ENCODE measurements around the gene PTPRR.

PTPRR gene

DNA sequence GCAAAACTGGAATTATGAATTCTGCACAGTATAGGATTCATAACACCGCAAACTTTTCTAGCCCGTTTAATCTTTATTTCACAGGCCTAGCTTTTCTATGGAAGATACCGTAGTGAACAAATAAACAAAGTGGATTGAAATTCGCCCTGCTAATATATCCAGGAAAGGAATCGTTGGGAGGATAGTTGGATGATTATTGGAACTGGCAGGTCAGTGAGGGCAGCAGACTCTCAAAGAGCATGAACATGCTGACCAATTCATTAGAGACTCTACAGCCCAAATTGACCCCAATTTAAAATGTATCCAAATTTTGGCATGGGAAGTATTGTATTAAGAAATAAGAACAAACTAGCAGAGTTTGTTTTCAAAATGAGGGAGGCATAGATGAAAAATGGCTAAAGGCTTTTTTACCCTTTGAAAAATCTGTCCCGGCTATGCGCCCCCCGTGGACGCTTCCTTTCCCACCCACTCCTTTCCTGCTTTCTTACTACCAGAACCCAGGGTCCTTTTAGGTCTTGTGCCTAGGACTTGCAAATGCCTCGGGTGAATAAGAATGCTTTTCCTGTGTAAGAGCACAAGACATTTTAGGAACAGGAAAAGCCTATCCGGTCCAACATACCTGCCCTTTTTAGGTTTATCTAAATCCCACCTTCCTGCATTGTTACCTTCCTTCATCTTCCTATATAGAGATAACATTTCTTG lies 198.7 kb downstream of the PTPRR start:
- TF ChIP-seq ZNF70 (CRISPR knock-in tag; IDR thresholded peaks at IDR 0.05): no peak
- TF ChIP-seq, protein P1, sequence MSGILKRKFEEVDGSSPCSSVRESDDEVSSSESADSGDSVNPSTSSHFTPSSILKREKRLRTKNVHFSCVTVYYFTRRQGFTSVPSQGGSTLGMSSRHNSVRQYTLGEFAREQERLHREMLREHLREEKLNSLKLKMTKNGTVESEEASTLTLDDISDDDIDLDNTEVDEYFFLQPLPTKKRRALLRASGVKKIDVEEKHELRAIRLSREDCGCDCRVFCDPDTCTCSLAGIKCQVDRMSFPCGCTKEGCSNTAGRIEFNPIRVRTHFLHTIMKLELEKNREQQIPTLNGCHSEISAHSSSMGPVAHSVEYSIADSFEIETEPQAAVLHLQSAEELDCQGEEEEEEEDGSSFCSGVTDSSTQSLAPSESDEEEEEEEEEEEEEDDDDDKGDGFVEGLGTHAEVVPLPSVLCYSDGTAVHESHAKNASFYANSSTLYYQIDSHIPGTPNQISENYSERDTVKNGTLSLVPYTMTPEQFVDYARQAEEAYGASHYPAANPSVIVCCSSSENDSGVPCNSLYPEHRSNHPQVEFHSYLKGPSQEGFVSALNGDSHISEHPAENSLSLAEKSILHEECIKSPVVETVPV (CRISPR knock-in tag; IDR thresholded peaks at IDR 0.05): no peak
- TF ChIP-seq ARNTL (CRISPR knock-in tag; IDR thresholded peaks at IDR 0.05; ENCODE audit: borderline replicate concordance, low read depth): no peak
- no peak for TF ChIP-seq TCF4 (CRISPR knock-in tag; IDR thresholded peaks at IDR 0.05; ENCODE audit: borderline replicate concordance)
- TF ChIP-seq, protein P2, sequence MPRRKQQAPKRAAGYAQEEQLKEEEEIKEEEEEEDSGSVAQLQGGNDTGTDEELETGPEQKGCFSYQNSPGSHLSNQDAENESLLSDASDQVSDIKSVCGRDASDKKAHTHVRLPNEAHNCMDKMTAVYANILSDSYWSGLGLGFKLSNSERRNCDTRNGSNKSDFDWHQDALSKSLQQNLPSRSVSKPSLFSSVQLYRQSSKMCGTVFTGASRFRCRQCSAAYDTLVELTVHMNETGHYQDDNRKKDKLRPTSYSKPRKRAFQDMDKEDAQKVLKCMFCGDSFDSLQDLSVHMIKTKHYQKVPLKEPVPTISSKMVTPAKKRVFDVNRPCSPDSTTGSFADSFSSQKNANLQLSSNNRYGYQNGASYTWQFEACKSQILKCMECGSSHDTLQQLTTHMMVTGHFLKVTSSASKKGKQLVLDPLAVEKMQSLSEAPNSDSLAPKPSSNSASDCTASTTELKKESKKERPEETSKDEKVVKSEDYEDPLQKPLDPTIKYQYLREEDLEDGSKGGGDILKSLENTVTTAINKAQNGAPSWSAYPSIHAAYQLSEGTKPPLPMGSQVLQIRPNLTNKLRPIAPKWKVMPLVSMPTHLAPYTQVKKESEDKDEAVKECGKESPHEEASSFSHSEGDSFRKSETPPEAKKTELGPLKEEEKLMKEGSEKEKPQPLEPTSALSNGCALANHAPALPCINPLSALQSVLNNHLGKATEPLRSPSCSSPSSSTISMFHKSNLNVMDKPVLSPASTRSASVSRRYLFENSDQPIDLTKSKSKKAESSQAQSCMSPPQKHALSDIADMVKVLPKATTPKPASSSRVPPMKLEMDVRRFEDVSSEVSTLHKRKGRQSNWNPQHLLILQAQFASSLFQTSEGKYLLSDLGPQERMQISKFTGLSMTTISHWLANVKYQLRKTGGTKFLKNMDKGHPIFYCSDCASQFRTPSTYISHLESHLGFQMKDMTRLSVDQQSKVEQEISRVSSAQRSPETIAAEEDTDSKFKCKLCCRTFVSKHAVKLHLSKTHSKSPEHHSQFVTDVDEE (CRISPR knock-in tag; IDR thresholded peaks at IDR 0.05): no peak
- TF ChIP-seq ZNF565 (CRISPR knock-in tag; conservative IDR thresholded peaks at IDR 0.05; ENCODE audit: low read depth): no peak
- TF ChIP-seq OSR1 (CRISPR knock-in tag; IDR thresholded peaks at IDR 0.05): no peak
- TF ChIP-seq, protein P3, sequence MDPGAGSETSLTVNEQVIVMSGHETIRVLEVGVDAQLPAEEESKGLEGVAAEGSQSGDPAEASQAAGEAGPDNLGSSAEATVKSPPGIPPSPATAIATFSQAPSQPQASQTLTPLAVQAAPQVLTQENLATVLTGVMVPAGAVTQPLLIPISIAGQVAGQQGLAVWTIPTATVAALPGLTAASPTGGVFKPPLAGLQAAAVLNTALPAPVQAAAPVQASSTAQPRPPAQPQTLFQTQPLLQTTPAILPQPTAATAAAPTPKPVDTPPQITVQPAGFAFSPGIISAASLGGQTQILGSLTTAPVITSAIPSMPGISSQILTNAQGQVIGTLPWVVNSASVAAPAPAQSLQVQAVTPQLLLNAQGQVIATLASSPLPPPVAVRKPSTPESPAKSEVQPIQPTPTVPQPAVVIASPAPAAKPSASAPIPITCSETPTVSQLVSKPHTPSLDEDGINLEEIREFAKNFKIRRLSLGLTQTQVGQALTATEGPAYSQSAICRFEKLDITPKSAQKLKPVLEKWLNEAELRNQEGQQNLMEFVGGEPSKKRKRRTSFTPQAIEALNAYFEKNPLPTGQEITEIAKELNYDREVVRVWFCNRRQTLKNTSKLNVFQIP (CRISPR knock-in tag; IDR thresholded peaks at IDR 0.05; ENCODE audit: borderline replicate concordance, low read depth): no peak
- no peak for ATAC-seq

GRCh38 chr12:70721216-70721615 lies 199.3 kb downstream of the PTPRR start:
- ATAC-seq: no peak
- TF ChIP-seq ZFP30 (CRISPR knock-in tag; IDR thresholded peaks at IDR 0.05) (no peak), ZNF70 (CRISPR knock-in tag; IDR thresholded peaks at IDR 0.05) (no peak)
- TF ChIP-seq, protein P1 (CRISPR knock-in tag; IDR thresholded peaks at IDR 0.05): no peak

GRCh38 chr12:70719672-70720420 lies 200.7 kb downstream of the PTPRR start:
- ATAC-seq: peak; percentile 92
- no peak for TF ChIP-seq CREB5 (CRISPR knock-in tag; IDR thresholded peaks at IDR 0.05; ENCODE audit: low read depth)
- no peak for TF ChIP-seq ISL1 (CRISPR knock-in tag; IDR thresholded peaks at IDR 0.05)
- no peak for TF ChIP-seq PATZ1 (CRISPR knock-in tag; IDR thresholded peaks at IDR 0.05; ENCODE audit: borderline replicate concordance)
- TF ChIP-seq, protein P3 (CRISPR knock-in tag; IDR thresholded peaks at IDR 0.05; ENCODE audit: borderline replicate concordance, low read depth): no peak
- no peak for TF ChIP-seq TOX (CRISPR knock-in tag; IDR thresholded peaks at IDR 0.05; ENCODE audit: borderline replicate concordance)
- TF ChIP-seq ZNF8 (CRISPR knock-in tag; IDR thresholded peaks at IDR 0.05): no peak
- TF ChIP-seq, protein P2 (CRISPR knock-in tag; IDR thresholded peaks at IDR 0.05): no peak
- no peak for TF ChIP-seq OSR1 (CRISPR knock-in tag; IDR thresholded peaks at IDR 0.05)
- TF ChIP-seq ZFP3 (CRISPR knock-in tag; IDR thresholded peaks at IDR 0.05): no peak
- TF ChIP-seq ESRRG (CRISPR knock-in tag; IDR thresholded peaks at IDR 0.05): no peak
- TF ChIP-seq RARB (CRISPR knock-in tag; IDR thresholded peaks at IDR 0.05): no peak

Measured in SK-N-SH treated with all-trans-retinoic acid at 6 μM for 48 hours (cell line).